Hepatocyte (in vitro differentiated cells): ENCODE measurements around the gene KANSL2. TPM values are rescaled to one million over a fixed set of nuclear protein-coding genes. Genes with fewer than 3 reads are reported as not detected.

Source experiments
- DNase-seq: peaks from one replicate; pipeline ENCODE4 v3.0.0-alpha.2; 2016; ENCODE audit warnings: low spot score
- H2AFZ ChIP-seq: fragments of 200-600 bp; sonication (generic); 2 replicates; pipeline ENCODE4 v1.6.0; 2016; ENCODE audit warnings: antibody characterized with exemption, mild to moderate bottlenecking
- H3K27ac ChIP-seq: fragments of 200-600 bp; sonication (generic); 2 replicates; pipeline ENCODE4 v1.5.1; 2016; ENCODE audit warnings: mild to moderate bottlenecking
- H3K27me3 ChIP-seq: fragments of 200-600 bp; sonication (generic); 2 replicates; pipeline ENCODE4 v1.6.1; 2016
- H3K36me3 ChIP-seq: fragments of 200-600 bp; sonication (generic); replicated peaks from 2 replicates; pipeline ENCODE4 v1.5.1; 2016; ENCODE audit warnings: low read depth; ENCODE audit not compliant: insufficient read depth
- H3K4me1 ChIP-seq: fragments of 200-600 bp; sonication (generic); 2 replicates; pipeline ENCODE4 v1.5.1; 2016; ENCODE audit warnings: mild to moderate bottlenecking, moderate library complexity; ENCODE audit not compliant: insufficient read depth
- H3K4me2 ChIP-seq: fragments of 200-600 bp; sonication (generic); 2 replicates; pipeline ENCODE4 v1.6.0; 2016
- H3K4me3 ChIP-seq: fragments of 200-600 bp; sonication (generic); 2 replicates; pipeline ENCODE4 v1.5.1; 2016; ENCODE audit warnings: mild to moderate bottlenecking
- H3K79me2 ChIP-seq: fragments of 200-600 bp; sonication (generic); 2 replicates; pipeline ENCODE4 v1.6.0; 2017; ENCODE audit warnings: mild to moderate bottlenecking
- H3K9me2 ChIP-seq: fragments of 200-600 bp; sonication (generic); replicated peaks from 2 replicates; pipeline ENCODE4 v1.6.0; 2017; ENCODE audit warnings: mild to moderate bottlenecking; ENCODE audit not compliant: insufficient read depth
- H3K9me3 ChIP-seq: fragments of 200-600 bp; sonication (generic); 2 replicates; pipeline ENCODE4 v1.5.1; 2016; ENCODE audit warnings: low read depth, mild to moderate bottlenecking
- H4K20me1 ChIP-seq: fragments of 200-600 bp; sonication (generic); 2 replicates; pipeline ENCODE4 v1.6.0; 2016; ENCODE audit warnings: mild to moderate bottlenecking; ENCODE audit not compliant: insufficient read depth, poor library complexity, severe bottlenecking
- CTCF ChIP-seq: fragments of 200-600 bp; sonication (generic); IDR thresholded peaks from 2 replicates; pipeline ENCODE4 v1.5.1; 2016; ENCODE audit warnings: antibody characterized with exemption, mild to moderate bottlenecking; ENCODE audit not compliant: poor library complexity
- EZH2 ChIP-seq: fragments of 200-600 bp; sonication (generic); IDR thresholded peaks from 2 replicates; pipeline ENCODE4 v1.6.1; 2016; ENCODE audit warnings: antibody characterized with exemption, mild to moderate bottlenecking, borderline replicate concordance
- EZH2phosphoT487 ChIP-seq: fragments of 200-600 bp; sonication (generic); IDR thresholded peaks from one replicate; pipeline ENCODE4 v1.6.1; 2018; ENCODE audit warnings: antibody characterized with exemption, mild to moderate bottlenecking, low read depth, moderate library complexity; ENCODE audit not compliant: unreplicated experiment, severe bottlenecking
- WGBS: methylation state at CpG from one replicate; pipeline ENCODE4 v1.1.6; 2016; ENCODE audit warnings: low lambda C conversion rate; ENCODE audit errors: missing lambda C conversion rate; 5-methylcytosine and 5-hydroxymethylcytosine counted together
- polyA plus RNA-seq: library from polyadenylated mRNA; unstranded; fragments of >200 nt; fragmentation: Nextera tagmentation; extraction: Ambion mirVana; gene quantifications from 2 replicates; pipeline ENCODE4 v1.2.1, GENCODE V29; 2016
- total RNA-seq: library from RNA; depleted of rRNA; stranded (reverse); fragments of >200 nt; gene quantifications from 2 replicates; pipeline ENCODE4 v1.2.3, GENCODE V29; 2014

KANSL2 gene
- total and polyA plus RNA-seq, 2 experiments from 2014 or later = 22.6 to 33.3 TPM

GRCh38 chr12:48694038-48694437 is 12.0 kb upstream of the KANSL2 start:
- Histone ChIP-seq H3K4me1 (no peaks in the 10 kb centered on the region), H3K4me2 (no peak overlapping the region), H3K4me3 (no peak overlapping the region), H2AFZ (no peak overlapping the region), H3K36me3 (peaks cover 4% of the 10 kb centered on the region), H4K20me1 (peaks cover 13% of the 10 kb centered on the region), H3K9me2 (no peaks in the 10 kb centered on the region), H3K27me3 (no peaks in the 10 kb centered on the region), H3K79me2 (peaks cover 38% of the 10 kb centered on the region), H3K9me3 (no peaks in the 10 kb centered on the region), H3K27ac (no peak overlapping the region)
- no peak for TF ChIP-seq CTCF
- no peak for TF ChIP-seq EZH2phosphoT487
- no peak for TF ChIP-seq EZH2
- DNase-seq = no peak
- WGBS = 96% methylated on average over 6 of the region's 6 CpGs

GRCh38 chr12:48693572-48693971 is 11.5 kb upstream of the KANSL2 start:
- no peak overlapping the region for H3K4me3 ChIP-seq
- H3K9me3 ChIP-seq = no peaks in the 10 kb centered on the region
- DNase-seq = no peak
- no peak overlapping the region for H3K4me2 ChIP-seq
- H3K27ac ChIP-seq = no peak overlapping the region
- H3K9me2 ChIP-seq = no peaks in the 10 kb centered on the region
- TF ChIP-seq EZH2phosphoT487 (no peak), CTCF (no peak), EZH2 (no peak)
- H3K27me3 ChIP-seq = no peaks in the 10 kb centered on the region
- no peaks in the 10 kb centered on the region for H3K4me1 ChIP-seq
- peaks cover 36% of the 10 kb centered on the region for H3K79me2 ChIP-seq
- no peak overlapping the region for H2AFZ ChIP-seq
- WGBS = 77% methylated on average over 6 of the region's 6 CpGs
- peaks cover 4% of the 10 kb centered on the region for H3K36me3 ChIP-seq
- peaks cover 13% of the 10 kb centered on the region for H4K20me1 ChIP-seq

- no peak for DNase-seq
- no peak overlapping the region for H2AFZ ChIP-seq
- H3K27ac ChIP-seq = no peak overlapping the region
- no peak overlapping the region for H3K4me2 ChIP-seq
- H3K9me3 ChIP-seq = no peaks in the 10 kb centered on the region
- H3K4me3 ChIP-seq = no peak overlapping the region
- H3K9me2 ChIP-seq = no peaks in the 10 kb centered on the region
- peaks cover 29% of the 10 kb centered on the region for H3K79me2 ChIP-seq
- peaks cover 13% of the 10 kb centered on the region for H4K20me1 ChIP-seq
- no peaks in the 10 kb centered on the region for H3K36me3 ChIP-seq
- 75% methylated on average over 2 of the region's 2 CpGs for WGBS
- no peaks in the 10 kb centered on the region for H3K27me3 ChIP-seq
- TF ChIP-seq CTCF = no peak
- TF ChIP-seq EZH2phosphoT487 = no peak
- TF ChIP-seq EZH2 = no peak
- no peaks in the 10 kb centered on the region for H3K4me1 ChIP-seq
Observed at GRCh38 chr12:48691826-48692487, 9.9 kb upstream of the KANSL2 start.
